ENCODE results near the gene STK11IP.

DNA sequence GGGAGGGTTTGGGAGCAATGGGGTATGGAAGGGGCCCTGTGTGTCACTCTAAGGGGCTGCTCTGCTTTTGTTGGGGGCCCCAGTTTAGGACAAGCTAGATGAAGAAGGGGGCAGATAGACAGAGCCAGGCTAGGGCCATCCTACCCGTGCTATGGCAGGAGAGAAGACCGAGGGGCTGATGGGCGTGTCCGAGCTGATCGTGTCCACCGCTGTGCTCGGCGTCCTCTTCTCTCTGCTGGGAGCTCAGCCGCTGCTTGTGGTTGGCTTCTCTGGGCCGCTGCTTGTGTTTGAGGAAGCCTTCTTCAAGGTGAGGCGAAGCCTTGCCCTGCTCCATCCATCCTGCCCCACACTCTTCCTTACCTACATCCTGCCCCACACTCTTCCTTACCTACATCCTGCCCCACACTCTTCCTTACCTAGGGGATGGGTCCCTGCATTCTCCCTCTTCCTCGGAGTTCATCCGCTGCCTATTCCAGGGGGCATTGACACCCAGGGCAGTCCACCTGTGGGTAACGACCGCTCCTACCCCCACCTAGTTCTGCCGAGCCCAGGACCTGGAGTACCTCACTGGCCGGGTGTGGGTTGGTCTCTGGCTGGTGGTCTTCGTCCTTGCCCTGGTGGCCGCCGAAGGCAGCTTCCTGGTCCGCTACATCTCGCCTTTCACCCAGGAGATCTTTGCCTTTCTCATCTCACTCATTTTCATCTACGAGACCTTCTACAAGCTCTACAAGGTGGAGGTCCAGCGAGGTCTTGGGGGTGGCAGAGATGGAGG lies 38.7 kb downstream of the STK11IP start:
- TF ChIP-seq CTCF (IDR thresholded peaks at IDR 0.05; ENCODE audit: low read depth, low read length, poor library complexity, severe bottlenecking) (no peak), EZH2phosphoT487 (IDR thresholded peaks at IDR 0.05; ENCODE audit: borderline replicate concordance, low read length) (no peak)
